GM18511 (cell line): Measurements from ENCODE around the gene RNF113A.
A peak's percentile ranks its signal among the peaks of the same experiment; 100 is the strongest.
"Not testable (repeated sequence)": the region's sequence is repeated elsewhere in the genome, so short reads cannot be mapped to it uniquely, and the experiment has no call there.

Experiments
- ATAC-seq: cut with Tn5 transposase; IDR thresholded peaks from one replicate; pipeline ENCODE4 v1.9.1; 2021; ENCODE audit warnings: mild to moderate bottlenecking, moderate library complexity; ENCODE audit not compliant: unreplicated experiment

The RNF113A gene

DNA sequence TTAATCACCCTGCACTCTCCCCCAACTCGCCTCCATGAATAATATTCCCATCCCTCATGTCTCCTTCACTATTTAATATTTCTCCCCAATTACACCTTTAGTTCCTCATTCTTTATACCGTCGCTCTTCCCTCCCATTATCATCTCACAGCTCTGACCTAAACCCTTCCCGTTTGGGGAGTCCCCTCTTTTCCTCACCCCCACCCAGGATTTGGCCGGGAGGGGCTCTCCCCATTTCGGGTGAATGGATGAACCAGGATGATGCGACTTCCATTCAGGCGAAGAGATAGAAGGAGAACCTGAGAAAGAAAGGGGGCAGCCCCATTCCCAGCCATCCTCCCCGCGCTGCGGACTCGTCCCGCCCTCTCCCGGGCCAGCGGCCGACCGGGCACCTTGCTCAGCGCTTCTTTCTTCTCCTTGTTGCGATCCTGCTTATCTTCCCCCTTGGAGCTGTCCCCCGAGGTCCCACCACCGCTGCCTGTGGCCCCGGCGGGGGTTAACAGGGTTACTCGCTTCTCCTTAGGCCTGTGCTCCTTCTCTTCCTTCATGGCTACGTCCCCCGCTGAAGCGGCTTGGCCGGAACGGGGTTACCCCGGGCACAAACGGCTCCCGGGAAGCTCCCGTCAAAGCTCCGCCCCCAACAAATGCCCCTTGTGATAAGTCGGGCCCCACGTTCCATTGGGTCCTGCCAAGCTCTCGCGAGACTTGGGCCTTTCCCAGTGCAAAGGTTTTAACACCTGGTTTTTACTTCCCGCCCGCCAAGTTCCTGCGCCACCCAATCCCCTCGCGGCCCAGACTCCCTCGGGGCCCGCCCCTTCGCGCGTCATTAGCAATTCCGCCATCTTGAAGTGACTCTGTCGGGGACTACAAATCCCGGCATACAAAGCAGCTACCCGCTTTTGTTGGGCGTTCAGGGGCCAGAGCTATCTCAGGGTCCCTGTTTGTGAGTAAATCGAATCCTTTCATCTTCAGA is 18.9 kb downstream of the RNF113A start, which contains the start of gene UPF3B:
Gene UPF3B, minus strand, starts transcription at position 582 of the 972 bp plus-strand sequence. Its CDS starts 35 bp downstream, at position 547.
- peak; percentile 98 for ATAC-seq

DNA sequence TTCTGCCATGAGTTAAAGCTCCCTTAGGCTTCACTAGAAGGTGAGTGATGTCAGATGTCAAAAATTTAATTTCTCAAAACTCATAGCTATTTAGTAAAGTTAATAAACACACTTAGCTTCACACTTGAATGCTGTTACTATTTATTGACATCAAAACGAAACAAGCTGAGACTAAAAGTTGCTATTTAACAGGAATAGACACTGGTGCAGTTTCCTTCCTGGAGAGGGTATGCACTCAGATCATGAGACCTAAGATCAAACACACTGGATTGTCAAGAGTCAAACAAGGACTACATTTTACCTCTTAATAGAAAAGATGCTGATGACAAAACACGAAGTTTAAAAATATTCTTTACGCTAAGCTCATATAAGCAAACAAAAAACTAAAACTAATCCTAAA is 37.6 kb downstream of the RNF113A start:
- ATAC-seq: no peak

DNA sequence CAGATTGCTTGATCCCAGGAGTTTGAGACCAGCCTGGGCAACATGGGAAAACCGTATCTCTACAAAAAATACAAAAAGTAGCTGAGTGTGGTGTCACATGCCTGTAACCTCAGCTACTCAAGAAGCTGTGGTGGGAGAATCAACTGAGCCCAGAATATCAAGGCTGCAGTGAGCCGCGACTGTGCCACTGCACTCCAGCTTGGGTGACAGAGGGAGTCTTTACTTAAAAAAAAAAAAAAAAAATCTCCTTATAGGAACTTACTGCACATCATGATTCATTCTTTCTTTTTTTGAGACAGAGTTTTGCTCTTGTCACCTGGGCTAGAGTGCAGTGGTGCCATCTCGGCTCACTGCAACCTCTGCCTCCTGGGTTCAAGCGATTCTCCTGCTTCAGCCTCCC is 43.1 kb downstream of the RNF113A start:
- no peak for ATAC-seq

DNA sequence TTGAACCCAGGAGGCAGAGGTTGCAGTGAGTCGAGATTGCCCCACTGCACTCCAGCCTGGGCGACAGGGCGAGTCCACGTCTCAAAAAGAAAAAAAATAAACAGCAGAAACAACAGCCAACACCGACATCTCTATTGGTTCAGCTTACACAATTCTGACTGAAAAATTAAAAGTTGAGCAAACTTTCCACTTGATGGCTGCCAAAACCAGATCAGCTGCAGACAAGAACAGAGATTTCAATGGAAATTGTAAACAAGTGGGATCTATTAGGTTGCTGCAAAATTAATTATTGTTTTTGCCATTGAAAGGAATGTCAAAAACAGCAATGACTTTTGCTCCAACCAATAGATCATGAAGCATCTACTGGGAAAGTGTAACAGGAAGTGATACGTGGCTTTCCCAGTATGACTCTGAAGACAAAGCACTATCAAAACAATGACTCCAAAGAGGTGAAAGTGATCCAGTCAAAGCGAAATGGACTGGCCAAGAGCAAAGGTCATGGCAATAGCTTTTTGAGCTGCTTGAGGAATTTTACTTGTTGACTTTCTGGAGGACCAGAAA is 45.1 kb downstream of the RNF113A start:
- ATAC-seq: no peak

DNA sequence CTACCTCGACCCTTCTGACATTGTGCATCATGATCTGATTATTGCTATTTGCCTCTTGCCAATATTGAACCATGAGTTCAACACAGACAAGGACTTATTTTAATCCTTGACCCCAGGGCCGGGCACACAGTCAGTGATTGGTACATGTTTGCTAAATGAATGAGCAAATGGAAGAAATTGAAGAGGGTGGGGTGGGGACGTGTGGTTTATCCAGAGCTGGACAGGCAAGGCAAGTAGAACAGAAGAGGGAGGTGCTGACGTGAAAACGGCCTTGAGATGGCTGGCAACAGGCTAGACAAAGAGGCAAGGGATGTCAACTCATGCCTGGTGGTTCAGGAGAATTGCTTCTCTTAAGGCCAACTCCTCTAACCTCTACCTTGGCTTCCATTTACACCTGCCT is 47.3 kb downstream of the RNF113A start:
- not testable (repeated sequence) for ATAC-seq

DNA sequence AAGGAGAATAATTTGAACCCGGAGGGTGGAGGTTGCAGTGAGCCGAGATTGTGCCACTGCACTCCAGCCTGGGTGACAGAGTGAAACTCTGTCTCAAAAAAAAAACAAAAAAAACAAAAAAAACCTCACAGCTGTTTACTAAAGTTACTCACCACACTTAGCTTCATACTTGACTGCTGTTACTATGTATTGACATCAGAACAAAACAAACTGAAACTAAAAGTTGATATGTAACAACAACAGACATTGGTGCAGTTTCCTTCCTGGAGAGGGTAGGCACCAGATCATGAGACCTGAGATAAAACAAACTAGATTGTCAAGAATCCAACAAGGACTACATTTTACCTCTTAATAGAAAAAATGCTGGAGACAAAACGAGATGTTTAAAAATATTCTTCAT is 49.8 kb downstream of the RNF113A start:
- peak; percentile 95 for ATAC-seq
